Measurements from ENCODE around the gene RAD51. TPM values are rescaled to one million over a fixed set of nuclear protein-coding genes. Genes with fewer than 3 reads are reported as not detected.

Gene RAD51
- total RNA-seq, 4 donors from 2014 or later, result 1.9 to 8.5 (median 4.5) TPM

Small RNA genes lying within 50 kb of the gene (small RNA-seq; reads per million reads assigned to genes)
- gene SUMO2P15, result 0 reads per million in 4 donors

Other genes with a start within 250 kb of the RAD51 start
- 1 to 10 TPM; 2.9 to 7.4 (median 5.2) TPM for gene CHST14, start 224.2 kb upstream of the RAD51 start, total RNA-seq
- gene CCDC32, start 130.1 kb upstream of the RAD51 start, total RNA-seq, result 10 to 100 TPM in 2 of 4 donors, 1 to 10 TPM in 2; 7.3 to 27.9 (median 15.8) TPM
- 10 to 100 TPM in 1 of 4 donors, 1 to 10 TPM in 3; 4.3 to 10.3 (median 6.7) TPM for gene RPUSD2, start 125.9 kb upstream of the RAD51 start, total RNA-seq
- gene KNL1, start 100.9 kb upstream of the RAD51 start, total RNA-seq, result 10 to 100 TPM in 2 of 4 donors, 1 to 10 TPM in 2; 2.9 to 17.8 (median 11.0) TPM
- 10 to 100 TPM; 21.3 to 31.9 (median 26.4) TPM for gene RMDN3, start 60.1 kb downstream of the RAD51 start, total RNA-seq
- gene GCHFR, start 68.9 kb downstream of the RAD51 start, total RNA-seq, result 10 to 100 TPM in 3 of 4 donors, 1 to 10 TPM in 1; 10.0 to 47.5 (median 41.9) TPM
- gene C15orf62, start 74.8 kb downstream of the RAD51 start, total RNA-seq, result 10 to 100 TPM; 11.3 to 44.3 (median 22.2) TPM
- 10 to 100 TPM; 16.5 to 33.4 (median 28.9) TPM for gene ZFYVE19, start 111.9 kb downstream of the RAD51 start, total RNA-seq
- gene DNAJC17, start 112.3 kb downstream of the RAD51 start, total RNA-seq, result 10 to 100 TPM; 13.9 to 24.0 (median 19.2) TPM
- gene PPP1R14D, start 133.5 kb downstream of the RAD51 start, total RNA-seq, result under 1 TPM in 1 of 4 donors, not detected in 3; 0.68 TPM
- 100 to 1,000 TPM; 168 to 506 (median 215) TPM for gene SPINT1, start 148.9 kb downstream of the RAD51 start, total RNA-seq
- 100 to 1,000 TPM in 3 of 4 donors, 10 to 100 TPM in 1; 94.0 to 146 (median 123) TPM for gene RHOV, start 179.1 kb downstream of the RAD51 start, total RNA-seq
- 10 to 100 TPM; 17.4 to 25.9 (median 20.7) TPM for gene VPS18, start 199.3 kb downstream of the RAD51 start, total RNA-seq
- gene DLL4, start 234.2 kb downstream of the RAD51 start, total RNA-seq, result 1 to 10 TPM in 3 of 4 donors, under 1 TPM in 1; 0.68 to 4.6 (median 1.3) TPM

Data from esophagus squamous epithelium (tissue), 4 donors.